Smooth muscle cell (in vitro differentiated cells): ENCODE measurements around the gene CTNNA3. TPM values are rescaled to one million over a fixed set of nuclear protein-coding genes. Genes with fewer than 3 reads are reported as not detected.

Experiments used
- DNase-seq: peaks from one replicate; lab custom pipeline; 2025; ENCODE audit not compliant: unreplicated experiment; lab: John Stamatoyannopoulos, UW
- H2AFZ ChIP-seq: fragments of 200-600 bp; sonication (generic); 2 replicates; pipeline ENCODE4 v1.6.0; 2016; ENCODE audit warnings: antibody characterized with exemption, low read depth, mild to moderate bottlenecking
- H3F3A ChIP-seq: fragments of 200-600 bp; sonication (generic); 2 replicates; pipeline ENCODE4 v1.6.0; 2017; ENCODE audit warnings: antibody characterized with exemption, low read depth
- H3K27ac ChIP-seq: fragments of 200-600 bp; sonication (generic); 2 replicates; pipeline ENCODE4 v1.5.1; 2016; ENCODE audit warnings: low read depth, mild to moderate bottlenecking
- H3K27me3 ChIP-seq: fragments of 200-600 bp; sonication (generic); 2 replicates; pipeline ENCODE4 v1.6.1; 2016; ENCODE audit warnings: low read depth, mild to moderate bottlenecking
- H3K36me3 ChIP-seq: fragments of 200-600 bp; sonication (generic); 2 replicates; pipeline ENCODE4 v1.5.1; 2016; ENCODE audit warnings: low read depth
- H3K4me1 ChIP-seq: fragments of 200-600 bp; sonication (generic); 2 replicates; pipeline ENCODE4 v1.5.1; 2016; ENCODE audit warnings: low read depth
- H3K4me2 ChIP-seq: fragments of 200-600 bp; sonication (generic); 2 replicates; pipeline ENCODE4 v1.6.0; 2016; ENCODE audit warnings: mild to moderate bottlenecking
- H3K4me3 ChIP-seq: fragments of 200-600 bp; sonication (generic); 2 replicates; pipeline ENCODE4 v1.5.1; 2016; ENCODE audit warnings: mild to moderate bottlenecking
- H3K79me2 ChIP-seq: fragments of 200-600 bp; sonication (generic); 2 replicates; pipeline ENCODE4 v1.6.0; 2016; ENCODE audit warnings: low read depth, mild to moderate bottlenecking
- H3K9ac ChIP-seq: fragments of 200-600 bp; sonication (generic); 2 replicates; pipeline ENCODE4 v1.6.0; 2016; ENCODE audit warnings: low read depth
- H3K9me3 ChIP-seq: fragments of 200-600 bp; sonication (generic); replicated peaks from 2 replicates; pipeline ENCODE4 v1.5.1; 2016; ENCODE audit warnings: low read depth
- H4K20me1 ChIP-seq: fragments of 200-600 bp; sonication (generic); 2 replicates; pipeline ENCODE4 v1.6.0; 2016; ENCODE audit warnings: low read depth
- WGBS: methylation state at CpG from one replicate; pipeline ENCODE4 v1.1.7; 2016; ENCODE audit warnings: low lambda C conversion rate; 5-methylcytosine and 5-hydroxymethylcytosine counted together
- polyA plus RNA-seq: library from polyadenylated mRNA; unstranded; fragments of >200 nt; fragmentation: Nextera tagmentation; extraction: Ambion mirVana; gene quantifications from 2 replicates; pipeline ENCODE4 v1.2.1, GENCODE V29; 2016
- total RNA-seq: library from RNA; depleted of rRNA; stranded (reverse); fragments of >200 nt; gene quantifications from 2 replicates; pipeline ENCODE4 v1.2.3, GENCODE V29; 2014
- TF ChIP-seq, protein P1 (sequence below): fragments of 200-600 bp; sonication (generic); IDR thresholded peaks from 2 replicates; pipeline ENCODE4 v1.5.1; 2017; ENCODE audit warnings: borderline replicate concordance, mild to moderate bottlenecking, antibody characterized with exemption; ENCODE audit not compliant: insufficient read depth, poor library complexity, severe bottlenecking

Gene CTNNA3
- total and polyA plus RNA-seq, 2 experiments from 2014 or later: 1.3 TPM; not detected in 1

DNA sequence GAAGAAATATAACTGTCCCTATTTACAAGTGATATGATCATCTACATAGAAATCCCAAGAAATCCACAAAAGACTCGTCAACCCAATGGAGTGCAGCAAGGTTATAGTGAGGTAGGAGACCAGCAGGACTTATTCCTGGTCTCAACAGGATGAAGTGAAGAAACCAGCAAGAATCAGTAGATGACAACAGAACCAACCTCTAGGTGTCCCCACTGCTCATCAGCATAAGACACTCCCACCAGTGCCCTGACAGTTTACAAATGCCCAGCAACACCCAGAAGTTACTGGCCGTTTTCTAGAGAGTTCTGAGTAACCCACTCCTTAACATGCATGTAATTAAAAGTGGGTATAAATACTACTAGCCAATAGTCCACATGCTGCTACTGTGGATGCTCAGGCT lies 1240.7 kb downstream of the CTNNA3 start:
- Histone ChIP-seq H3K27ac (no peak overlapping the region), H3K9ac (no peak overlapping the region), H3K4me3 (no peak overlapping the region), H3K36me3 (no peaks in the 10 kb centered on the region), H3K4me2 (no peak overlapping the region), H4K20me1 (no peaks in the 10 kb centered on the region), H3K9me3 (no peaks in the 10 kb centered on the region), H2AFZ (no peak overlapping the region), H3K27me3 (no peaks in the 10 kb centered on the region), H3K79me2 (no peaks in the 10 kb centered on the region), H3K4me1 (no peaks in the 10 kb centered on the region), H3F3A (no peaks in the 10 kb centered on the region)
- 87% methylated on average over 2 of the region's 2 CpGs for WGBS
- DNase-seq: no peak
- TF ChIP-seq, protein P1, sequence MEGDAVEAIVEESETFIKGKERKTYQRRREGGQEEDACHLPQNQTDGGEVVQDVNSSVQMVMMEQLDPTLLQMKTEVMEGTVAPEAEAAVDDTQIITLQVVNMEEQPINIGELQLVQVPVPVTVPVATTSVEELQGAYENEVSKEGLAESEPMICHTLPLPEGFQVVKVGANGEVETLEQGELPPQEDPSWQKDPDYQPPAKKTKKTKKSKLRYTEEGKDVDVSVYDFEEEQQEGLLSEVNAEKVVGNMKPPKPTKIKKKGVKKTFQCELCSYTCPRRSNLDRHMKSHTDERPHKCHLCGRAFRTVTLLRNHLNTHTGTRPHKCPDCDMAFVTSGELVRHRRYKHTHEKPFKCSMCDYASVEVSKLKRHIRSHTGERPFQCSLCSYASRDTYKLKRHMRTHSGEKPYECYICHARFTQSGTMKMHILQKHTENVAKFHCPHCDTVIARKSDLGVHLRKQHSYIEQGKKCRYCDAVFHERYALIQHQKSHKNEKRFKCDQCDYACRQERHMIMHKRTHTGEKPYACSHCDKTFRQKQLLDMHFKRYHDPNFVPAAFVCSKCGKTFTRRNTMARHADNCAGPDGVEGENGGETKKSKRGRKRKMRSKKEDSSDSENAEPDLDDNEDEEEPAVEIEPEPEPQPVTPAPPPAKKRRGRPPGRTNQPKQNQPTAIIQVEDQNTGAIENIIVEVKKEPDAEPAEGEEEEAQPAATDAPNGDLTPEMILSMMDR: no peak

- Histone ChIP-seq H3K27me3 (no peaks in the 10 kb centered on the region), H3K36me3 (no peaks in the 10 kb centered on the region)
- DNase-seq: no peak
Measured at GRCh38 chr10:66440568-66440967, 1255.4 kb downstream of the CTNNA3 start.

GRCh38 chr10:66414943-66415342 lies 1281.1 kb downstream of the CTNNA3 start:
- no peak overlapping the region for H2AFZ ChIP-seq
- DNase-seq: no peak
- no peaks in the 10 kb centered on the region for H3K36me3 ChIP-seq
- no peak overlapping the region for H3K27ac ChIP-seq
- H3K27me3 ChIP-seq: no peaks in the 10 kb centered on the region
- H3K4me2 ChIP-seq: no peak overlapping the region
- 82% methylated on average over 2 of the region's 2 CpGs for WGBS
- no peak overlapping the region for H3K4me3 ChIP-seq
- H4K20me1 ChIP-seq: no peaks in the 10 kb centered on the region
- no peaks in the 10 kb centered on the region for H3K4me1 ChIP-seq
- H3F3A ChIP-seq: no peaks in the 10 kb centered on the region
- no peaks in the 10 kb centered on the region for H3K9me3 ChIP-seq
- TF ChIP-seq, protein P1: no peak
- H3K79me2 ChIP-seq: no peaks in the 10 kb centered on the region
- H3K9ac ChIP-seq: no peak overlapping the region

More at GRCh38 chr10:66440568-66440967, 1255.4 kb downstream of the CTNNA3 start:
- Histone ChIP-seq H3K27ac (no peak overlapping the region), H4K20me1 (no peaks in the 10 kb centered on the region), H3K4me3 (no peak overlapping the region), H3K4me2 (no peak overlapping the region), H2AFZ (no peak overlapping the region), H3K4me1 (no peaks in the 10 kb centered on the region), H3K9me3 (peaks cover 3% of the 10 kb centered on the region), H3K9ac (no peak overlapping the region), H3F3A (no peaks in the 10 kb centered on the region), H3K79me2 (no peaks in the 10 kb centered on the region)
- 63% methylated on average over 1 of the region's 1 CpG for WGBS
- TF ChIP-seq, protein P1: no peak

- H3F3A ChIP-seq: no peaks in the 10 kb centered on the region
- H4K20me1 ChIP-seq: no peaks in the 10 kb centered on the region
- H2AFZ ChIP-seq: no peak overlapping the region
- no peaks in the 10 kb centered on the region for H3K79me2 ChIP-seq
- no peak overlapping the region for H3K4me3 ChIP-seq
- no peak overlapping the region for H3K4me2 ChIP-seq
- no peaks in the 10 kb centered on the region for H3K9me3 ChIP-seq
- TF ChIP-seq, protein P1: no peak
- H3K36me3 ChIP-seq: no peaks in the 10 kb centered on the region
- H3K27me3 ChIP-seq: no peaks in the 10 kb centered on the region
- DNase-seq: no peak
- H3K4me1 ChIP-seq: no peaks in the 10 kb centered on the region
- no peak overlapping the region for H3K9ac ChIP-seq
- no peak overlapping the region for H3K27ac ChIP-seq
Measured at GRCh38 chr10:66405566-66405965, 1290.4 kb downstream of the CTNNA3 start.
